DND-41 (cell line): Measurements from ENCODE around the gene GAL.

Experiments
- EZH2 ChIP-seq: IDR thresholded peaks from 3 replicates; pipeline ENCODE4 v1.6.1; 2012; ENCODE audit warnings: borderline replicate concordance, low read depth, mild to moderate bottlenecking, moderate library complexity, low read length, inconsistent platforms; ENCODE audit not compliant: severe bottlenecking
- TF ChIP-seq, protein P1 (sequence below): IDR thresholded peaks from 2 replicates; pipeline ENCODE4 v1.5.1; 2012; ENCODE audit warnings: borderline replicate concordance, low read length, moderate library complexity, mild to moderate bottlenecking; ENCODE audit not compliant: poor library complexity, severe bottlenecking; ENCODE audit errors: extremely low read depth

DNA sequence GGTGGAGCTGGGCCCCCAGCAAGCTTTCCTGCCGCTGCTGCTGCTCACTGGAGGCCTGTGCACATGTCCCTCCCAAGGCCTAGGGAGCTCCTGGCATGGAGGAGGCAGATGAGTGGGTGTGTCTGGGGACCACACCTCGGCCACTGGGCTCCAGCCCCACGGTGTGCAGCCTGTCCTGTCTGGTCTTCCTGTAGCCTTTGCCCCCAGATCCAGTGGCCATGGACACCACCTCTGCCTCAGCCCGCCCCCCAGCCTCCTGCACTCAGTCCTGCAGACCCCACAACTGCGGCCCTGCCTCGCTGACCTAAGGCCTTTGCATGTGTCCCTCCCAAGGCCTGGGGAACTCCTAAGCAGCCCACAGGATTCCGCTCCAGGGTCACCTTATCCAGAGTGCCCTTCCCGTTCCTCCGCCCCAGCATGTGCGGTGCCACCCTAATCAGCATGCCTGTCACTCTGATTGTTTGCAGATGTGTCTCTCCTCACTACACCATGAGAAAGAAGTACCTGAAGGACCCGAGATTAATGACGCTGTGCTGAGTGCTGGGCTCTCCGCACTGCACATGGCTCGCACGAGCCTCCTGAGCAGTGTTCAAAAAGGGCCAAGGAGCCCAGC, 8.6 kb downstream of the GAL start:
- TF ChIP-seq, protein P1, sequence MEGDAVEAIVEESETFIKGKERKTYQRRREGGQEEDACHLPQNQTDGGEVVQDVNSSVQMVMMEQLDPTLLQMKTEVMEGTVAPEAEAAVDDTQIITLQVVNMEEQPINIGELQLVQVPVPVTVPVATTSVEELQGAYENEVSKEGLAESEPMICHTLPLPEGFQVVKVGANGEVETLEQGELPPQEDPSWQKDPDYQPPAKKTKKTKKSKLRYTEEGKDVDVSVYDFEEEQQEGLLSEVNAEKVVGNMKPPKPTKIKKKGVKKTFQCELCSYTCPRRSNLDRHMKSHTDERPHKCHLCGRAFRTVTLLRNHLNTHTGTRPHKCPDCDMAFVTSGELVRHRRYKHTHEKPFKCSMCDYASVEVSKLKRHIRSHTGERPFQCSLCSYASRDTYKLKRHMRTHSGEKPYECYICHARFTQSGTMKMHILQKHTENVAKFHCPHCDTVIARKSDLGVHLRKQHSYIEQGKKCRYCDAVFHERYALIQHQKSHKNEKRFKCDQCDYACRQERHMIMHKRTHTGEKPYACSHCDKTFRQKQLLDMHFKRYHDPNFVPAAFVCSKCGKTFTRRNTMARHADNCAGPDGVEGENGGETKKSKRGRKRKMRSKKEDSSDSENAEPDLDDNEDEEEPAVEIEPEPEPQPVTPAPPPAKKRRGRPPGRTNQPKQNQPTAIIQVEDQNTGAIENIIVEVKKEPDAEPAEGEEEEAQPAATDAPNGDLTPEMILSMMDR = no peak
- no peak for TF ChIP-seq EZH2
